DMS 273 (cell line): ENCODE data around the gene CDKAL1.

Experiments used
- DNase-seq: peaks from one replicate; lab custom pipeline; 2025; ENCODE audit not compliant: unreplicated experiment; lab: John Stamatoyannopoulos, UW

Gene CDKAL1

DNA sequence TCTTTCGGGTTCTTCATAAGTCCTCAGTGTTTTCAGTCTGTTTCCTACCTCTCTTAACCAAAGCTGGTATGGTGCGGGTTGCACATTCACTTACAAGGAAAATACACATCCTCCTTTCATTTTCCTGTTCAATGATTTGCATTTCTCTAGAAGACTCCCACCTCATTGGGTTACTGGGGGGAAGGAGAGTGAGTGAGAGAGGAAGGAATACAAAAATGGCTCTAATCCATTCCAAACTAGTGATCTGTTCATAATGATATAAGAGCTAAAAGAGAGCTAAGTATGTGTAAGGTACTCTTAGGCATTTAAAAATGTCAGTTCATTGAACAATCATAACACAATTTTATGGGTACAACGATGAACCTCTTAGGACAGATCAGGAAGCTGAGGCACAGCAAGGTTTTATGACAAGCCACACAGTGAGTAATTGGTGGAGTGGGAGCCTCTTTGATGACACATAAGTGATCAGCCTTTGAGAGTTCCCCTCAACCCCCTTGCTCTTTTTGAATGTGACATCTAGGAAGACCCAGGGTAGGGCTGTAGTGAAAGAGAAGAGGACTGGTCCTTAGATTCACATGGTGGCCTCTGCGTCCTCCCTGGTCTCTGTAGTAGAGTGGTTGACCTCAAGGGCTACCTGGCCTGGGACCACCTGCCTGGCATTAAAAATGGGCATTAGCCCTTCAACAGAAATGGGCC, 730.9 kb downstream of the CDKAL1 start:
- no peak for DNase-seq

- DNase-seq: no peak
Measured at GRCh38 chr6:21265730-21266044, 731.4 kb downstream of the CDKAL1 start.

GRCh38 chr6:21270636-21271201, 736.5 kb downstream of the CDKAL1 start:
- no peak for DNase-seq

GRCh38 chr6:21271428-21272155, 737.3 kb downstream of the CDKAL1 start:
- DNase-seq: no peak

DNA sequence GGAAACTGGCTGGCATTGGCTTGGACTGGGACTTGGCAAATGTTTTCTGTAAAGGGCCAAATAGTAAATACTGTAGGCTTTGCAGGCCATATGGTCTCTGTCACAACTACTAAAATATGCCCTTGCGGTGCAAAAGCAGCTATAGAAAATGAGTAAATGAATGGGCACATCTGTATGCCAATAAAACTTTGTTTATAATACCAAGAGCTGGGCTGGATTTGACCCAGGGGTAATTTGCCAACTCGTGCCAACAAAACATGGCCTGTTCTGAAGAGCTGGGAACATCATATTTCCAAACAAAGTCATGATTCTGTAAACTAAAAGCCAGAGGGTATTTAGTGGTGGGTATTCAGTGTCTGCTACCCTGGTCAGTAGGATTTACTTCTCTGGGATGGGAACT, 739.2 kb downstream of the CDKAL1 start:
- no peak for DNase-seq

- DNase-seq: no peak
Measured at GRCh38 chr6:21274851-21275250, 740.6 kb downstream of the CDKAL1 start.

DNA sequence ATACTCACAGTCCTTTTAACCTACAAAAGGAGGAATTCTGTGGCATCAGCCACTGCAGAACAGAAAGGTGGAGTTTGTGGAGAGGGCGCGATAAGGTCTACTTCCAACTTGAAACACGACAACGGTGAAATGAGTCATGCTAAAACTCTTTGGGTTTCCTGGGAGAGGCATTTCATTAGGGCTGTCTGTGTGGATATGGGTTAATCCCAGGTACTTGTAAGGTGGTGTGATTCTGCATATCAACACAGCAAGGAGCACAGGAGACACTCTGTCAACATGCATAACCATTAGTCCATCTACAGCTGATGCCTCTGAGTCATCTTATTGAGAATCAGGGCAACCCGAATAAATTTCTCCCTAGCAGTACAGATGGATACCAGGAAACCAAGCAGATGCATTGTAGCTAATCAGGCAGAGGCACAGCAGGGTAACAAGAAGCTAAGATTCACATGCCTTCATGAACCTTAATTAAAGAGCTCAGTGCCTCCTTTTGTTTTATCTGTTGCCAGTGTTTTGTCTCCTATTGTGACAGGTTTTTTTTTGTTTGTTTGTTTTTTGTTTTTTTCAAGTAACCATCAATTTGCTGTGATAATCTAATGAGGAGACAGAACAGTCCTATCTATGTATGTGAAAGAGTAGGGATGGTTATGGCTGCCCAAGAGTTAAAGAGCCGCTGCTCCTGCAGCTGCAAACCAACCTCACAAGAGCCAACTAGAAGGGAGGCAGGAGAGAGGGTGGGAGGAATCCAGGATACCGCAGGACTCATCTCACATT, 743.5 kb downstream of the CDKAL1 start:
- DNase-seq: peak; percentile 69

GRCh38 chr6:21278375-21278745, 744.1 kb downstream of the CDKAL1 start:
- DNase-seq: no peak

- DNase-seq: no peak
Measured at GRCh38 chr6:21279619-21280018, 745.4 kb downstream of the CDKAL1 start.

DNA sequence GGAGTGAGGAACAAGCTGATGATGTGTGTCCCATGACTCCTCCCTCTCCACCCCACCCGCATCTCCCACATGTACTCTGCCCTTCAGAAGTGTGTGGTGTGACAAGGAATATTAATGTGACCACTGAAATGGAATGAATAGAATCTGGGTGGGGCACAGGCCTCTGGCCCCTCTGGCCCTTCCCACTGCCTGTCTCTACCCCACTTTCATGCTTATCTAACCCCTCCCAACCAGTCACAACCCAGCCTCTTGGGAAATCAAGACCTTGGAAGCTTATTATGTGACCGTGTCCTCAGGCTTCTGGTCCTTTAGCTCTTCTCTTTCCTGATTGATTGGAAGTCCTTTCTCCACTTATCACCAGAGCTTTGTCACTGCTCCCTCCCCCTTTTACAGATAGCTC, 747.1 kb downstream of the CDKAL1 start:
- no peak for DNase-seq
